ENCODE data around the gene ALAS1.

GRCh38 chr3:52259035-52259434 is 61.1 kb downstream of the ALAS1 start:
- TF ChIP-seq CTCF (IDR thresholded peaks at IDR 0.05) (no peak), POLR2AphosphoS5 (IDR thresholded peaks at IDR 0.05) (no peak)

All from prostate gland (tissue), 2 donors.